ENCODE data around the gene LONP2.

DNA sequence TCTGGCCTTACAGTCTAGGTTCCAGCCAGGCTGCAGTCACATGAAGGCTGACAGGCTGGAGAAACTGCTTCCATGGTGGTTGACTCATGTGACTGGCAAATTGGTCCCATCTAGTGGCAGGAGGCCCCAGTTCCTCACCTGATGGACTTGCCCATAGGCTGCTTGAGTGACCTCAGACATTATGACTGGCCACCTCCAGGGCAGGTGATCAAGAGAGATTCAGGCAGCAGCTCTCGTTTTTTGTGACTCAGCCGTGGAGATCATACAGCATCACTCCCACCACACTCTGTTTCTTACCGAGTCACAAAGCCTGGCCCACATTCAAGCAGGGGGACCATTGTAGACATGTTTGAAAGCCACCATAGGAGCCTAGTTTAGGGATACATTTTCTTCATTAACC lies 106.6 kb downstream of the LONP2 start:
- no peak for TF ChIP-seq CTCF (IDR thresholded peaks at IDR 0.05)
- TF ChIP-seq POLR2A (IDR thresholded peaks at IDR 0.05), result no peak
